HG03060 (cell line): Measurements from ENCODE around the gene KIF24.
"Not testable (repeated sequence)": the region's sequence is repeated elsewhere in the genome, so short reads cannot be mapped to it uniquely, and the experiment has no call there.

ENCODE experiments used
- ATAC-seq: cut with Tn5 transposase; IDR thresholded peaks from one replicate; pipeline ENCODE4 v1.9.1; 2021; ENCODE audit warnings: low read depth, moderate number of reproducible peaks; ENCODE audit not compliant: unreplicated experiment

KIF24 gene

GRCh38 chr9:34328987-34329832 is at the start of gene KIF24, which contains the start of gene NUDT2:
TSS of gene KIF24 (minus strand) at chr9:34329268. CDS start at chr9:34311346, 17,922 bp downstream.
TSS of gene NUDT2 (plus strand) at chr9:34329569. CDS start at chr9:34339040, 9,471 bp downstream.
- ATAC-seq = peak; percentile 89

GRCh38 chr9:34378376-34379060 is 49.5 kb upstream of the KIF24 start:
- no peak for ATAC-seq

GRCh38 chr9:34377404-34377746 is 48.3 kb upstream of the KIF24 start:
- no peak for ATAC-seq

- peak; percentile 69 for ATAC-seq
Measured at GRCh38 chr9:34376596-34377403, 47.7 kb upstream of the KIF24 start, which contains the start of gene MYORG. TSS of gene MYORG (minus strand) at chr9:34376898. CDS start at chr9:34372943, 3,955 bp downstream.

- no peak for ATAC-seq
Measured at GRCh38 chr9:34375901-34376595, 47.0 kb upstream of the KIF24 start.

GRCh38 chr9:34374905-34375552 is 46.0 kb upstream of the KIF24 start:
- ATAC-seq = no peak

- no peak for ATAC-seq
Measured at GRCh38 chr9:34374339-34374738, 45.3 kb upstream of the KIF24 start.

GRCh38 chr9:34373749-34374148 is 44.7 kb upstream of the KIF24 start:
- no peak for ATAC-seq

GRCh38 chr9:34372467-34373011 is 43.5 kb upstream of the KIF24 start:
- no peak for ATAC-seq

- ATAC-seq = no peak
Measured at GRCh38 chr9:34371886-34372466, 42.9 kb upstream of the KIF24 start.

GRCh38 chr9:34370970-34371880 is 42.2 kb upstream of the KIF24 start:
- no peak for ATAC-seq

- ATAC-seq = no peak
Measured at GRCh38 chr9:34370335-34370969, 41.4 kb upstream of the KIF24 start.

GRCh38 chr9:34369636-34370035 is 40.6 kb upstream of the KIF24 start:
- no peak for ATAC-seq

GRCh38 chr9:34368796-34369195 is 39.7 kb upstream of the KIF24 start:
- not testable (repeated sequence) for ATAC-seq

GRCh38 chr9:34367751-34368410 is 38.8 kb upstream of the KIF24 start:
- ATAC-seq = not testable (repeated sequence)

- ATAC-seq = no peak
Measured at GRCh38 chr9:34366365-34366764, 37.3 kb upstream of the KIF24 start.

GRCh38 chr9:34365282-34365681 is 36.2 kb upstream of the KIF24 start:
- ATAC-seq = no peak
